Activated CD8-positive, alpha-beta T cell treated with anti-CD3 and anti-CD28 coated beads, Interleukin-2, amount 10 ng/mL, durations not matched to agents 7 days and 5 days (primary cell): ENCODE results near the gene MED15. TPM values are rescaled to one million over a fixed set of nuclear protein-coding genes. Genes with fewer than 3 reads are reported as not detected.
A peak's percentile ranks its signal among the peaks of the same experiment; 100 is the strongest.
"Not testable (repeated sequence)": the region's sequence is repeated elsewhere in the genome, so short reads cannot be mapped to it uniquely, and the experiment has no call there.

ENCODE experiments used
- ATAC-seq: fragments of 150-1000 bp; cut with Tn5 transposase; one replicate; pipeline ENCODE4 v1.10.0; 2021; ENCODE audit warnings: moderate library complexity
- CTCF ChIA-PET: fragments of 350-600 bp; sonication (Branson Sonifier 250); formaldehyde crosslinking; loops from one replicate; lab custom pipeline; 2021; ENCODE audit warnings: antibody characterized with exemption; lab: Charles Lee
- POLR2A ChIA-PET: fragments of 350-600 bp; sonication (Branson Sonifier 250); formaldehyde crosslinking; loops from one replicate; lab custom pipeline; 2021; ENCODE audit warnings: antibody characterized with exemption; lab: Charles Lee
- DNase-seq: peaks from one replicate; pipeline ENCODE4 v3.0.0-alpha.2; 2020
- H3K27ac Mint-ChIP-seq: one replicate; pipeline ENCODE4 v1.8.0; 2021; ENCODE audit warnings: mild to moderate bottlenecking, mixed read lengths
- H3K27me3 Mint-ChIP-seq: one replicate; pipeline ENCODE4 v1.8.0; 2021; ENCODE audit warnings: low read depth, mixed read lengths
- H3K36me3 Mint-ChIP-seq: one replicate; pipeline ENCODE4 v1.8.0; 2021; ENCODE audit warnings: low read depth, mixed read lengths
- H3K4me1 Mint-ChIP-seq: one replicate; pipeline ENCODE4 v1.8.0; 2021; ENCODE audit warnings: low read depth, mixed read lengths
- H3K4me3 Mint-ChIP-seq: one replicate; pipeline ENCODE4 v1.8.0; 2021; ENCODE audit warnings: mild to moderate bottlenecking, mixed read lengths
- H3K9me3 Mint-ChIP-seq: one replicate; pipeline ENCODE4 v1.8.0; 2022; ENCODE audit warnings: mixed read lengths; ENCODE audit not compliant: insufficient read depth
- total RNA-seq, 2 experiments: library from RNA; stranded (reverse); gene quantifications; one replicate each; pipeline ENCODE4 v1.2.3, GENCODE V29; 2021

Gene MED15
- total RNA-seq, 2 experiments from 2014 or later = 155 to 161 TPM

- ChIA-PET POLR2A (no interaction called here), CTCF (interaction anchor here (2.8 kb wide), 1 partner anchor 13 kb away, joined by 13 read pairs; no protein-coding TSS in a partner anchor)
- ATAC-seq = no peak
- peak overlapping the region; percentile 56 for H3K27ac Mint-ChIP-seq
- H3K4me1 Mint-ChIP-seq = peaks cover 29% of the 10 kb centered on the region
- no peaks in the 10 kb centered on the region for H3K9me3 Mint-ChIP-seq
- no peaks in the 10 kb centered on the region for H3K27me3 Mint-ChIP-seq
- H3K4me3 Mint-ChIP-seq = no peak overlapping the region
- peaks cover 38% of the 10 kb centered on the region for H3K36me3 Mint-ChIP-seq
- DNase-seq = no peak
These were observed 38.1 kb upstream of the MED15 start for GRCh38 chr22:20469110-20469868.

DNA sequence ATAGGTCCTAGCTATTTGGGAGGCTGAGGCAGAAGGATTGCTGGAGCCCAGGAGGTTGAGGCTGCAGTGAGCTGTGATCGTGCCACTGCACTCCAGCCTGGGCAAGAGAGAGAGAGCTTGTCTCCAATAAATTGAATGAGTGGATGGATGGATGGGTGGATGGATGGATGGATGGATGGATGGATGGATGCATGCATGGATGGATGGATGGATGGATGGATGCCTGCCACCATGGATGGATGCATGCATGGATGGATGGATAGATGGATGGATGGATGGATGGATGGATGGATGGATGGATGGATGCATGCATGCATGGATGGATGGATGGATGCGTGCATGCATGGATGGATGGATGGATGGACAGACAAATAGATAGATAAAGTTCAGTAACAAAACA lies 36.9 kb upstream of the MED15 start:
- H3K27ac Mint-ChIP-seq, H3K9me3 Mint-ChIP-seq, CTCF ChIA-PET, ATAC-seq, H3K27me3 Mint-ChIP-seq, DNase-seq, POLR2A ChIA-PET, H3K4me3 Mint-ChIP-seq: not testable (repeated sequence)
- H3K4me1 Mint-ChIP-seq = peaks cover 27% of the 10 kb centered on the region
- peaks cover 25% of the 10 kb centered on the region for H3K36me3 Mint-ChIP-seq

- ChIA-PET POLR2A (no interaction called here), CTCF (no interaction called here)
- no peak for DNase-seq
- Mint-ChIP-seq H3K4me1 (peaks cover 27% of the 10 kb centered on the region), H3K9me3 (no peaks in the 10 kb centered on the region), H3K36me3 (peaks cover 22% of the 10 kb centered on the region), H3K27ac (no peak overlapping the region), H3K4me3 (no peak overlapping the region), H3K27me3 (no peaks in the 10 kb centered on the region)
- ATAC-seq = no peak
These were observed 36.1 kb upstream of the MED15 start for GRCh38 chr22:20471126-20471833.

GRCh38 chr22:20472629-20473442 lies 34.6 kb upstream of the MED15 start:
- Mint-ChIP-seq H3K36me3 (peaks cover 24% of the 10 kb centered on the region), H3K4me3 (no peak overlapping the region), H3K9me3 (no peaks in the 10 kb centered on the region), H3K27me3 (no peaks in the 10 kb centered on the region), H3K27ac (peak overlapping the region; percentile 15), H3K4me1 (peaks cover 27% of the 10 kb centered on the region)
- DNase-seq (no peak), ATAC-seq (no peak)
- ChIA-PET POLR2A (no interaction called here), CTCF (interaction anchor here (1.2 kb wide), 1 partner anchor 16 kb away, joined by 4 read pairs; no protein-coding TSS in a partner anchor)

GRCh38 chr22:20475115-20475436 lies 32.3 kb upstream of the MED15 start:
- H3K27me3 Mint-ChIP-seq = no peaks in the 10 kb centered on the region
- H3K4me3 Mint-ChIP-seq = no peak overlapping the region
- no peak for ATAC-seq
- no peaks in the 10 kb centered on the region for H3K9me3 Mint-ChIP-seq
- H3K4me1 Mint-ChIP-seq = peaks cover 20% of the 10 kb centered on the region
- peaks cover 13% of the 10 kb centered on the region for H3K36me3 Mint-ChIP-seq
- POLR2A ChIA-PET = interaction anchor here (1.6 kb wide), 1 partner anchor 19 kb away, joined by 3 read pairs; no protein-coding TSS in a partner anchor
- no peak for DNase-seq
- no peak overlapping the region for H3K27ac Mint-ChIP-seq
- CTCF ChIA-PET = interaction anchor here (1.2 kb wide), 1 partner anchor 12 kb away, joined by 4 read pairs; no protein-coding TSS in a partner anchor

DNA sequence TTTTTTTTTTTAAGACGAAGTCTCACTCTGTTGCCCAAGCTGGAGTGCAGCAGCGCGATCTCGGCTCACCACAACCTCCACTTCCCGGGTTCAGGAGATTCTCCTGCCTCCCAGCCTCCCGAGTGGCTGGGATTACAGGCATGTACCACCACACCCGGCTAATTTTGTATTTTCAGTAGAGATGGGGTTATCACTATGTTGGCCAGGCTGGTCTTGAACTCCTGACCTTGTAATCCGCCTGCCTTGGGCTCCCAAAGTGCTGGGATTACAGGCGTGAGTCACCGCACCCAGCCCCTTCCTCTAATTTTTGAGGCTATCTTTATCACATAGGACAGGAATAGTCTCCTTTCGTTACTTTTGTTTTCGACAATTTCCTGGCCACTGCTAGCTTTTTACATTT lies 31.8 kb upstream of the MED15 start:
- CTCF ChIA-PET, H3K4me3 Mint-ChIP-seq, H3K27ac Mint-ChIP-seq, DNase-seq, H3K9me3 Mint-ChIP-seq, H3K27me3 Mint-ChIP-seq, ATAC-seq: not testable (repeated sequence)
- Mint-ChIP-seq H3K36me3 (peaks cover 10% of the 10 kb centered on the region), H3K4me1 (peaks cover 21% of the 10 kb centered on the region)
- POLR2A ChIA-PET = interaction anchor here (1.6 kb wide), 1 partner anchor 19 kb away, joined by 3 read pairs; no protein-coding TSS in a partner anchor

GRCh38 chr22:20478059-20478458 lies 29.4 kb upstream of the MED15 start:
- peaks cover 21% of the 10 kb centered on the region for H3K4me1 Mint-ChIP-seq
- DNase-seq, H3K27me3 Mint-ChIP-seq, H3K27ac Mint-ChIP-seq, POLR2A ChIA-PET, H3K36me3 Mint-ChIP-seq, H3K9me3 Mint-ChIP-seq, H3K4me3 Mint-ChIP-seq, ATAC-seq, CTCF ChIA-PET: not testable (repeated sequence)

- CTCF ChIA-PET = interaction anchor here (0.8 to 1.7 kb wide), 2 partner anchors 16 to 62 kb away, joined by 3 to 5 read pairs; no protein-coding TSS in a partner anchor
- Mint-ChIP-seq H3K4me1 (peaks cover 19% of the 10 kb centered on the region), H3K36me3 (peaks cover 14% of the 10 kb centered on the region), H3K27ac (no peak overlapping the region), H3K4me3 (no peak overlapping the region), H3K9me3 (no peaks in the 10 kb centered on the region), H3K27me3 (no peaks in the 10 kb centered on the region)
- DNase-seq (no peak), ATAC-seq (no peak)
- POLR2A ChIA-PET = no interaction called here
These were observed 27.7 kb upstream of the MED15 start for GRCh38 chr22:20479612-20480196.

DNA sequence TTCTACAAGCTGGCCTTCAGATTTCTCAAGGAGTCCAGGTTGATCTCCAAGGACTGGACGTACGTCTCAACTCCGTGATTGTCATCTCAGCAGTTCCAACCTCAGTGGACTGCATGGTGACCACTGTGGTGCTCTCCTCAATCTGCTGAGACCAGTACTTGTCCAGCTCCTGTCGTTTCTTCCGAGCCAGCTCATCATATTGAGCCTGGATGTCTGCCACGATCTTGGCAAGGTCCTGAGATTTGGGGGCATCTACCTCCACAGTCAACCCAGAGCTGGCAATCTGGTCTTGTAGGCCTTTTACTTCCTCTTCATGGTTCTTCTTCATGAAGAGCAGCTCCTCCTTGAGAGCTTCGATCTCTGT lies 24.3 kb upstream of the MED15 start:
- H3K36me3 Mint-ChIP-seq = peaks cover 22% of the 10 kb centered on the region
- H3K27ac Mint-ChIP-seq, ATAC-seq, H3K4me3 Mint-ChIP-seq, DNase-seq, H3K9me3 Mint-ChIP-seq, POLR2A ChIA-PET, H3K27me3 Mint-ChIP-seq, H3K4me1 Mint-ChIP-seq: not testable (repeated sequence)
- CTCF ChIA-PET = interaction anchor here (0.7 kb wide), 1 partner anchor 19 kb away, joined by 3 read pairs; no protein-coding TSS in a partner anchor

DNA sequence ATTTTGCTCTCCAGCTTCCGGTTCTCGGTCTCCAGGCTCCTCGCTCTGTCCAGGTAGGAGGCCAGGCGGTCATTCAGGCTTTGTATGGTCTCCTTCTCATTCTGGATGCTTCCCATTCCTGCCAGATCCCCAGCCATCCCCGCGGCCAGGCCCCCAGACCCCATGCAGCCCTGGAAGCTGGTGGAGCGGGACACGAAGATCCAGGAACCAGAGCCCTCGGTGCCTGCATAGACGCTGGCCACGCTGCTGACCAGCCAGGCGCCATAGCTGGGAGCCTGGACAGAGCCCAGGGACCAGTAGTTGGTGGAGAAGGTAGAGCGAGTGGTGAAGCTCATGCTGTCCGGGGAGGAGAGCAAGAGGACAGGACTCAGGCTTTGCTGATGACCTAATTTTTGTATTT lies 23.6 kb upstream of the MED15 start:
- no peaks in the 10 kb centered on the region for H3K9me3 Mint-ChIP-seq
- H3K27me3 Mint-ChIP-seq = no peaks in the 10 kb centered on the region
- H3K27ac Mint-ChIP-seq = no peak overlapping the region
- ATAC-seq (no peak), DNase-seq (no peak)
- no peak overlapping the region for H3K4me3 Mint-ChIP-seq
- peaks cover 6% of the 10 kb centered on the region for H3K4me1 Mint-ChIP-seq
- POLR2A ChIA-PET = interaction anchor here (1.1 kb wide), 1 partner anchor 11 kb away, joined by 3 read pairs; no protein-coding TSS in a partner anchor
- CTCF ChIA-PET = no interaction called here
- peaks cover 26% of the 10 kb centered on the region for H3K36me3 Mint-ChIP-seq

GRCh38 chr22:20484948-20485683 lies 22.3 kb upstream of the MED15 start:
- Mint-ChIP-seq H3K36me3 (peaks cover 31% of the 10 kb centered on the region), H3K4me3 (no peak overlapping the region), H3K9me3 (no peaks in the 10 kb centered on the region), H3K27me3 (no peaks in the 10 kb centered on the region), H3K27ac (no peak overlapping the region), H3K4me1 (peaks cover 3% of the 10 kb centered on the region)
- POLR2A ChIA-PET = no interaction called here
- DNase-seq (no peak), ATAC-seq (no peak)
- CTCF ChIA-PET = interaction anchor here (1.2 kb wide), 1 partner anchor 67 kb away, joined by 3 read pairs; no protein-coding TSS in a partner anchor
